ENCODE data around the gene PIK3R6. TPM values are rescaled to one million over a fixed set of nuclear protein-coding genes. Genes with fewer than 3 reads are reported as not detected.

Gene PIK3R6
- total and polyA plus RNA-seq, 2 donors (not counting 1 experiment from before 2014, with no cell fraction given) = 2.8 to 11.0 TPM

GRCh38 chr17:8873801-8874715 is 6.6 kb upstream of the PIK3R6 start:
- H3K36me3 ChIP-seq (replicated peaks in 1 of 2; ENCODE audit: control extremely low read depth in 1 of 2, control insufficient read depth in 1 of 2, extremely low read depth in 1 of 2, insufficient read depth in 2 of 2, low read length in 1 of 2) = peaks cover 0 to 3% of the 10 kb centered on the region in 2 experiments
- Mint-ChIP-seq H3K9me3 (ENCODE audit: insufficient read depth) (no peaks in the 10 kb centered on the region), H3K4me1 (peaks cover 8% of the 10 kb centered on the region), H3K4me3 (no peak overlapping the region), H3K27ac (no peak overlapping the region), H3K27me3 (no peaks in the 10 kb centered on the region)
- no peak overlapping the region for H3K9ac ChIP-seq (ENCODE audit: low read length)
- POLR2A ChIA-PET = no interaction called here
- H3K4me3 ChIP-seq (ENCODE audit: control extremely low read depth in 1 of 5, extremely low read depth in 1 of 5, insufficient read depth in 1 of 5, low read depth in 2 of 5, low read length in 4 of 5) = no peak overlapping the region
- H4K20me1 ChIP-seq (ENCODE audit: control insufficient read depth, insufficient read depth, low read length, poor library complexity, severe bottlenecking) = no peaks in the 10 kb centered on the region
- no peaks in the 10 kb centered on the region for H3K9me3 ChIP-seq (ENCODE audit: control extremely low read depth in 1 of 3, control insufficient read depth in 2 of 3, insufficient read depth in 1 of 3, low read length in 2 of 3)
- peaks cover 0 to 8% of the 10 kb centered on the region in 2 donors for H3K4me1 ChIP-seq (ENCODE audit: control insufficient read depth in 2 of 2, insufficient read depth in 2 of 2, low read length in 2 of 2)
- TF ChIP-seq EZH2 (IDR thresholded peaks at IDR 0.05; ENCODE audit: borderline replicate concordance, insufficient read depth, low read depth, low read length, poor library complexity, severe bottlenecking) (no peak), CTCF (IDR thresholded peaks at IDR 0.05) (no peak)
- no peaks in the 10 kb centered on the region for H3K27me3 ChIP-seq (replicated peaks in 1 of 4; ENCODE audit: control extremely low read depth in 1 of 4, control insufficient read depth in 3 of 4, insufficient read depth in 4 of 4, low read length in 3 of 4)
- no peak overlapping the region for H3K27ac ChIP-seq (ENCODE audit: low read length in 2 of 2)
- H3K79me2 ChIP-seq (ENCODE audit: control insufficient read depth, insufficient read depth, low read length) = no peaks in the 10 kb centered on the region
- DNase-seq (no peak), ATAC-seq (ENCODE audit: low read depth) (no peak)
- H3K4me2 ChIP-seq (replicated peaks; ENCODE audit: low read depth, low read length, poor library complexity, severe bottlenecking) = no peak overlapping the region
- H2AFZ ChIP-seq (ENCODE audit: insufficient read depth, low read depth, low read length, poor library complexity, severe bottlenecking) = no peak overlapping the region
- CTCF ChIA-PET = interaction anchor here (1.4 kb wide), 1 partner anchor 121 kb away, joined by 3 read pairs; no protein-coding TSS in a partner anchor
- intact Hi-C loops (cut with micrococcal nuclease) = no loop called here
- WGBS (ENCODE audit: insufficient coverage) = 70% methylated on average over 15 of the region's 19 CpGs

All from B cell (primary cell).